ENCODE data around the gene VWF. TPM values are rescaled to one million over a fixed set of nuclear protein-coding genes. Genes with fewer than 3 reads are reported as not detected.

The VWF gene
- total RNA-seq, 1 donor from 2014 or later, result 468 TPM

- H3K36me3 ChIP-seq, result peaks cover 24% of the 10 kb centered on the region
- DNase-seq (no peak), ATAC-seq (no peak)
- peaks cover 19% of the 10 kb centered on the region for H3K4me1 ChIP-seq
- intact Hi-C loops (cut with DNase I), result no loop called here
- H3K4me3 ChIP-seq, result no peak overlapping the region
- peaks cover 1% of the 10 kb centered on the region for H3K27me3 ChIP-seq (ENCODE audit: low read depth)
- H3K9me3 ChIP-seq, result no peaks in the 10 kb centered on the region
- no peak for TF ChIP-seq CTCF (IDR thresholded peaks at IDR 0.05)
- no peak overlapping the region for H3K27ac ChIP-seq
Measured at GRCh38 chr12:6052206-6052939, 72.1 kb downstream of the VWF start.

- TF ChIP-seq CTCF (IDR thresholded peaks at IDR 0.05), result no peak
- Histone ChIP-seq H3K36me3 (peaks cover 20% of the 10 kb centered on the region), H3K9me3 (no peaks in the 10 kb centered on the region), H3K27me3 (ENCODE audit: low read depth) (no peaks in the 10 kb centered on the region), H3K27ac (no peak overlapping the region), H3K4me3 (no peak overlapping the region), H3K4me1 (peaks cover 10% of the 10 kb centered on the region)
- intact Hi-C loops (cut with DNase I), result no loop called here
- ATAC-seq, result no peak
- no peak for DNase-seq
Measured at GRCh38 chr12:6049992-6050391, 74.5 kb downstream of the VWF start.

- Histone ChIP-seq H3K4me3 (no peak overlapping the region), H3K9me3 (no peaks in the 10 kb centered on the region), H3K27ac (no peak overlapping the region), H3K4me1 (peaks cover 10% of the 10 kb centered on the region), H3K36me3 (peaks cover 23% of the 10 kb centered on the region), H3K27me3 (ENCODE audit: low read depth) (no peaks in the 10 kb centered on the region)
- no peak for DNase-seq
- intact Hi-C loops (cut with DNase I), result no loop called here
- TF ChIP-seq CTCF (IDR thresholded peaks at IDR 0.05), result no peak
- ATAC-seq, result no peak
Measured at GRCh38 chr12:6049587-6049986, 74.9 kb downstream of the VWF start.

- peaks cover 3% of the 10 kb centered on the region for H3K4me1 ChIP-seq
- H3K27ac ChIP-seq, result no peak overlapping the region
- no peaks in the 10 kb centered on the region for H3K9me3 ChIP-seq
- no peaks in the 10 kb centered on the region for H3K27me3 ChIP-seq (ENCODE audit: low read depth)
- peaks cover 23% of the 10 kb centered on the region for H3K36me3 ChIP-seq
- no peak for TF ChIP-seq CTCF (IDR thresholded peaks at IDR 0.05)
- ATAC-seq (no peak), DNase-seq (no peak)
- intact Hi-C loops (cut with DNase I), result no loop called here
- no peak overlapping the region for H3K4me3 ChIP-seq
Measured at GRCh38 chr12:6047249-6048237, 76.9 kb downstream of the VWF start.

GRCh38 chr12:6046511-6047180, 77.8 kb downstream of the VWF start:
- no peaks in the 10 kb centered on the region for H3K9me3 ChIP-seq
- H3K27ac ChIP-seq, result no peak overlapping the region
- intact Hi-C loops (cut with DNase I), result no loop called here
- ATAC-seq (no peak), DNase-seq (no peak)
- no peak overlapping the region for H3K4me3 ChIP-seq
- no peak for TF ChIP-seq CTCF (IDR thresholded peaks at IDR 0.05)
- H3K27me3 ChIP-seq (ENCODE audit: low read depth), result no peaks in the 10 kb centered on the region
- H3K36me3 ChIP-seq, result peaks cover 14% of the 10 kb centered on the region
- H3K4me1 ChIP-seq, result peaks cover 3% of the 10 kb centered on the region

Measured in lower lobe of right lung (tissue), 2 donors.